ENCODE results near the gene ENTHD1.
"Not testable (repeated sequence)": the region's sequence is repeated elsewhere in the genome, so short reads cannot be mapped to it uniquely, and the experiment has no call there.

ENTHD1 gene

DNA sequence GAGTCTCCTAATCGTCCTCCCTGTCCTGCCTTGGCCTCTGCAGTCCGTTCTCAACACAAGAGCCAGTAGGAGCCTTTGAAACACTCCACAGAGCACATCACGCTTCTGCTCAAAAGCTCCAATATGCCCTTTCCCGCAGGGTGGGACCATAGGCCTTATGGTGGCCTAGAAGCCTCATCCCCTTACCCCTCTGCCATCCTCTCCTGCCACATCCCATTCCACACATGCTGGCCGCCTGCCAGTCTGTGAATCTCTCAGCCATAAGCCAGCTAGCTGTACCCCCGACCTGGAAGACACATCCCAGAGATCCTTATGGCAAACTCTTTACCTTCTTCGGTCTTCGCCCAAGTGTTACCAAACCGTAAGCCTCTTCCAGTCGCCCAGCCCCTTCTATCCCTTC lies 157.8 kb downstream of the ENTHD1 start:
- ATAC-seq = no peak
- H3K4me1 Mint-ChIP-seq = no peaks in the 10 kb centered on the region

DNA sequence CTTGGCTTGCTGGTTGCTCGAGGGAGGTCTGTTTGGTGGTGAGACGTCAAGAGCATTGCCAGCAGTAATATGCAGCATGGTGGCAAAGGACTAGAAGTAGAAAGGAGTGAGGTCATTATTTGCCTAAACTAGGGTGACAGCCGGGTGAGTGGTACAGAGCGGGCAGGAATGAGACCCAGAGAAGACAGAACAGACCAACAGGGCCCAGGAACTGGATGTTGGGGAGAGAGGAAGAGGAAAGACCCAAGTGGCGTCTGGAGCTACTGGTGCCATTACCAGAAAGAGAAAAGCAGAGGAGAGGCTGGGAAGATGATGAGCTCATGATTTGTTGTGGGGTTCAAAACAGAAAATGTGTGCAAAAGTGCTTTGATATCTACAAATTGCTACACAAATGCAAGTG lies 158.7 kb downstream of the ENTHD1 start:
- no peak for DNase-seq
- H3K4me1 Mint-ChIP-seq = no peaks in the 10 kb centered on the region
- ATAC-seq = no peak
- H3K27ac Mint-ChIP-seq = no peak overlapping the region
- H3K9me3 Mint-ChIP-seq = no peaks in the 10 kb centered on the region
- H3K36me3 Mint-ChIP-seq (ENCODE audit: low read depth) = no peaks in the 10 kb centered on the region
- H3K27me3 Mint-ChIP-seq = peaks cover 3% of the 10 kb centered on the region
- H3K4me3 Mint-ChIP-seq = no peak overlapping the region

More for the DNA sequence above, 157.8 kb downstream of the ENTHD1 start:
- Mint-ChIP-seq H3K9me3 (no peaks in the 10 kb centered on the region), H3K27me3 (peaks cover 3% of the 10 kb centered on the region), H3K36me3 (ENCODE audit: low read depth) (no peaks in the 10 kb centered on the region), H3K27ac (no peak overlapping the region), H3K4me3 (no peak overlapping the region)
- DNase-seq = no peak

DNA sequence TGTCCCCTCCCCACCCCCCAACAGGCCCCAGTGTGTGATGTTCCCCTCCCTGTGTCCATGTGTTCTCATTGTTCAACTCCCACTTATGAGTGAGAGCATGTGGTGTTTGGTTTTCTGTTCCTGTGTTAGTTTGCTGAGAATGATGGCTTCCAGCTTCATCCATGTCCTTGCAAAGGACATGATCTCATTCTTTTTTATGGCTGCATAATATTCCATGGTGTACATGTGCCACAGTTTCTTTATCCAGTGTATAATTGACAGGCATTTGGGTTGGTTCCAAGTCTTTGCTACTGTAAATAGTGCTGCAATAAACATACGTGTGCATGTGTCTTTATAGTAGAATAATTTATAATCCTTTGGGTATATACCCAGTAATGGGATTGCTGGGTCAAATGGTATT lies 159.5 kb downstream of the ENTHD1 start:
- DNase-seq; H3K27me3 Mint-ChIP-seq; H3K36me3 Mint-ChIP-seq (ENCODE audit: low read depth); H3K4me3 Mint-ChIP-seq; H3K4me1 Mint-ChIP-seq; H3K27ac Mint-ChIP-seq; ATAC-seq; H3K9me3 Mint-ChIP-seq: not testable (repeated sequence)

DNA sequence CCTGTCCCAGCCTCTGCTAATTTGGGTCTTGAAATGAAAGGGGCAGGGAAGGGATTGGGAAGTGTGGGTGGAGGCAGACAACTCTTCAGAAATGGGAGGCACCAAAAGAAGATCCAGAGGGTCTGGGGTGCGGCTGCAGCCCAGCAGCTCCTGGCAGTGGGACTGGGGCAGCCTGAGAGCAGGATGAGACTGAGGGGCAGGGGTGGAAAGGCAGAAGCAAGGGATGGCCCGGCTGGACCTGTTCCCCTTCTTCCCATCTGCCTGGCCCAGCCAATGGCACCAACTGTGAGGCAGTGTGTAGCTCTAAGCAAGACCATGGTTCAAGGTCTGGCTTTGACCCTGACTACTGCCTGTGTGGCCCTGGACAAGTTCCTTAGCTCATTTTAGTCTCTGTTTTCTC lies 160.4 kb downstream of the ENTHD1 start:
- Mint-ChIP-seq H3K27me3 (peaks cover 3% of the 10 kb centered on the region), H3K4me1 (no peaks in the 10 kb centered on the region), H3K36me3 (ENCODE audit: low read depth) (no peaks in the 10 kb centered on the region), H3K9me3 (no peaks in the 10 kb centered on the region), H3K27ac (no peak overlapping the region), H3K4me3 (no peak overlapping the region)
- no peak for ATAC-seq
- no peak for DNase-seq

DNA sequence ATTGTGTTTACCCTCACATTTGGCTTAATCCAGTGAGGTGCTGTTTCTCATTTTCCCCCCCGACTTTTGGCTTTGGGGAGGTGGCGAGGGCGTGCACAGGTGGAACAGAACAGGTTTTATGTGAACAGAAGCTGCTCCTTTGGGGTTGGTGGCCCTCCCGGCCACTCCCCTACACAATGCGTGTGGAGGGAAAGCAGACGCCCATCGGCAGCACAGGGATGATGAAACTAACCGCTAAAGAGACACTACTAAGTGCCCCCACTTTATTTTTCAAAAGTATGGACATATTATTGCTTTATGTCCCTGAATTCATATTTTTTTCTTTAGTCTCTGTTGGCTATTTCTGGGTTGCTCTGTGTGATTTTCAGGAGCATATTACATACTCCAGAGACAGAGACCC lies 160.9 kb downstream of the ENTHD1 start:
- Mint-ChIP-seq H3K27ac (no peak overlapping the region), H3K4me1 (no peaks in the 10 kb centered on the region), H3K4me3 (no peak overlapping the region), H3K27me3 (peaks cover 3% of the 10 kb centered on the region), H3K36me3 (ENCODE audit: low read depth) (no peaks in the 10 kb centered on the region), H3K9me3 (no peaks in the 10 kb centered on the region)
- DNase-seq (no peak), ATAC-seq (no peak)

DNA sequence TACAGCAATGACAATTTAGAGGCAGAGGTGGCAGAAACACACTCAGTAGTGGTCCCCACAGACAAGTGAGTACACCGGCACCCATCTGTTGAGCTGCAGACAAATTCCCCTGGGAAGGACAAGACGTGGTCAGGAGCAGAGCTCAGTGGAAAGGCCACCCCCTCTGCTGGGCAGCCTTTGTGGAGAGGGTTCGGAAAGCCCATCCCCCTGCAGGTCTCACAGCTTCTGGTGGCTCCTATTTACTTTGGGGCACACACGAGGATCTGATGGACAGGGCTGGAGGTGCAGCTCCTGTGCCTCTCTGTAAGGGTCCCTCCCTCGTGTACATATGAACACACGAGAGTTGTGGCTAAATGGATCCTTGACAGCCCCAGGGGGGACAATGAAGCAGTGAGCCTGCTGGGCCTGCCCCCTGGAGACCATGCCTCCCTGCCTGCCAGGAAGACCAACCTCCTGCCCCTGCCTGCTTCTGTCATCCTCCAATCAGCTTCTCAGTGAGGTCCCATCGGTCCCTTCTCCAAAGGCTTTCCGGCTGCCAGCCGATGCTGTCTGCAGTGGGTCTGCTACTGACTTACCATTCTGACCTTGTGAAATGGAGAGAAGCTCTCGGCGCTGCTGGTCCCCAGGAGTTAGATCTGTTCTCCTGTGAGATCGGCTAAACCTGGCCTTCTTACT lies 161.5 kb downstream of the ENTHD1 start:
- Mint-ChIP-seq H3K27ac (no peak overlapping the region), H3K4me3 (no peak overlapping the region), H3K9me3 (no peaks in the 10 kb centered on the region), H3K4me1 (no peaks in the 10 kb centered on the region), H3K36me3 (ENCODE audit: low read depth) (no peaks in the 10 kb centered on the region), H3K27me3 (peaks cover 2% of the 10 kb centered on the region)
- DNase-seq (no peak), ATAC-seq (no peak)

DNA sequence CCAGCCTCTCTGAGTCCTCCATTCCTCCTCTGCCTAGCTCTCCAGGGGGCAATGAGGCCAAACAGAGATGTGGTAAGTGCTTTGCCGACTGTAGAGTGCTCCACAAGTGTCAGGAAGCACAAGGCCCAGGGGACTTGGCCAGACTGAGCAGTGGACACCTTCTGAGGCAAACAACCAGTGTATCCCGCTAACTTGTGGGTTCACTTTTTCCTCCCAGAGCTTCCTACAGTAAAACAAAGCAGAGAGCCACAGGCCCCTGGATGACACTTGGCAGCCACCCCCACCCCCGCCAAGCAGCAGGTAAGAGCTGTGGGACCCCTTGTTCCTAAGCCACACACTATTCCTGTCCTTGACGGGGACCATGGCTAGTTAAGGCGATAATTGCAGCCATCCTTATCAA lies 162.1 kb downstream of the ENTHD1 start:
- ATAC-seq (no peak), DNase-seq (no peak)
- Mint-ChIP-seq H3K4me1 (no peaks in the 10 kb centered on the region), H3K4me3 (no peak overlapping the region), H3K27me3 (peaks cover 2% of the 10 kb centered on the region), H3K36me3 (ENCODE audit: low read depth) (no peaks in the 10 kb centered on the region), H3K27ac (no peak overlapping the region), H3K9me3 (no peaks in the 10 kb centered on the region)

DNA sequence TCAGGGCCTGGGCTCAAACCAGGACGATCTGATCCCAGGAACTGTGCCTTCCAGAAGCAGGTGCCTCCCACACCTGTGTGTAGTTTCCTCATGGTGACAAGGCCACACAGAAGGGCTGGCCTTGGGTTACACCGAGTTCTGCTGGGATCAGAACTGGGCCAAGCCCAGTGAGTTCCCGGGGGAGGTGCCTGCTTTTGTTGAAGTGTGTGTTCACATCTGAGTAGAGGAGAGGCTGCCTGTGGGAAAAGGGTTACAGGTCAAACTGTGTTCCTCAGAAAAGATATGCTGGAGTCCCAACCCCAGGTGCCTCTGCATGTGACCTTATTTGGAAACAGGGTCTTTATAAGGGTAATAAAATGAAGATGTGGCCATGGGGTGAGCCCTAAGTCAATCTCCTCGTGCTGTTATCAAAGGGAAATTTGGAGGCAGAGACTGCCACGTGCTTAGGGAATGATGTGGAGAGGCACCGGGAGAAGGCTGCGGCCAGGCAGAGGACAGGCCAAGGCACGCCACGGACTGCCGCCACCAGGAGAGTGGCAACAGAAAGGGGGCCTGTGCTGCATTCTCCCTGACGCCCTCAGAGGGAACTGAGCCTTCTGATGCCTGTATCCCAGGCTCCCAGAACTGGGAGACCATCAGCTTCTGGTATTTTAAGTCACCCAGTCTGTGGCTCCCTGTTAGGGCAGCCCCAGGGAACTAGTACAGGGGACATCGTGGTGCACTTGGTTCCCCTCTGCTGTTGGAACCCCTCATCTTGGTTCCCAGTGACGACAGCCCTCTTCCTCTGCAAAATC lies 164.2 kb downstream of the ENTHD1 start:
- DNase-seq (no peak), ATAC-seq (no peak)
- H3K9me3 Mint-ChIP-seq = no peaks in the 10 kb centered on the region
- H3K27ac Mint-ChIP-seq = no peak overlapping the region
- no peaks in the 10 kb centered on the region for H3K4me1 Mint-ChIP-seq
- no peak overlapping the region for H3K4me3 Mint-ChIP-seq
- H3K36me3 Mint-ChIP-seq (ENCODE audit: low read depth) = no peaks in the 10 kb centered on the region
- H3K27me3 Mint-ChIP-seq = peaks cover 3% of the 10 kb centered on the region

DNA sequence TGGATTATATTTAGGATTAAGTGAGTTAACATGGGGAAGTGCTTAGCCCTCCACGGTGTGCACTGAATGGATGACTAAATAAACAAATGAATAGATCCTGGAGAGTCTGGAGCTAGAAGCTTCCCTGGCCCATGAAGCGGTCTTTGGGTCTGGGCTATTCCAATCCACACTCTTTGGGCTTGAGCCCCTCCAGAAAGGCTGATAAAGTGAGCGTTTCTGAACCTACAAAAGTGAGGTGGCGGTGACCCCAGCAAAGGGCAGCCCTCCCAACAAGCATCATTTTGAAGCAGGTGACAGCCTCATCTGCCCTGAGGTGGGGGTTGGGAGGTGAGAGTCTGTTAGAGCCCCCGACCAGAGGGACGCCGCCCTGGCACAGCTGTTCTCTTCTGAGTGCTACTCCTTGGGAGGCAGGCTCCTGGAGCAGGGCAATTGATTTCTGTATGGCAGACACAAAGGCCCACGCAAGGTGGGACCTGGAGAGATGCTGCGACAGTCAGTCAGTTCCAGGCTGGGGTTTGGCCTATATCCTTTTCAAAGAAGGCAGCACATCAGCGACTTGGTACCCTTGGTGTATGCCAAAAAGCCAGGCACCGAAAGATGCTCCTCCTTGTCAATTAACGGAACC lies 165.2 kb downstream of the ENTHD1 start:
- ATAC-seq (no peak), DNase-seq (no peak)

DNA sequence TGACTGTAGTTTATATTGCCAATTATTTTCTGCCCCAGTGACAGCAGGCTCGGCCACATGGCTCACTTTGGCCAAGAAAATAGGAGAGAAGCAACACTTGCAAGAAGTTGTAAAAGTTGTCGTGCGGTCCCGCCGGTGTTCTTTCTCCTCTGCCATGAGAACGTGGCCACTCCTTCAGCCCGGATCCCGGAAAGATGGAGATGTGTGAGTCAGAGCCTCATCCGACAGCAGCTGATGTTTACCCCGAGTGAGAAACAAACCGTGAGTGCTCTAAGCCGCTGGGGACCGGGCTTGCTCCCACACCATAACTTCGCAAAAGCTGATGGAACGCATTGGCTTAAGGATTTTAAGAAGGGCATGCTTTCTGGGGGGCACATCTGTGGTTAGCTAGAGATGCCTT lies 166.0 kb downstream of the ENTHD1 start:
- Mint-ChIP-seq H3K27ac (no peak overlapping the region), H3K4me3 (no peak overlapping the region), H3K27me3 (peaks cover 5% of the 10 kb centered on the region), H3K36me3 (ENCODE audit: low read depth) (no peaks in the 10 kb centered on the region), H3K4me1 (peaks cover under 1% of the 10 kb centered on the region), H3K9me3 (no peaks in the 10 kb centered on the region)
- DNase-seq (no peak), ATAC-seq (no peak)

More for the DNA sequence above, 165.2 kb downstream of the ENTHD1 start:
- Mint-ChIP-seq H3K27ac (no peak overlapping the region), H3K36me3 (ENCODE audit: low read depth) (no peaks in the 10 kb centered on the region), H3K9me3 (no peaks in the 10 kb centered on the region), H3K4me1 (no peaks in the 10 kb centered on the region), H3K4me3 (no peak overlapping the region), H3K27me3 (peaks cover 3% of the 10 kb centered on the region)

DNA sequence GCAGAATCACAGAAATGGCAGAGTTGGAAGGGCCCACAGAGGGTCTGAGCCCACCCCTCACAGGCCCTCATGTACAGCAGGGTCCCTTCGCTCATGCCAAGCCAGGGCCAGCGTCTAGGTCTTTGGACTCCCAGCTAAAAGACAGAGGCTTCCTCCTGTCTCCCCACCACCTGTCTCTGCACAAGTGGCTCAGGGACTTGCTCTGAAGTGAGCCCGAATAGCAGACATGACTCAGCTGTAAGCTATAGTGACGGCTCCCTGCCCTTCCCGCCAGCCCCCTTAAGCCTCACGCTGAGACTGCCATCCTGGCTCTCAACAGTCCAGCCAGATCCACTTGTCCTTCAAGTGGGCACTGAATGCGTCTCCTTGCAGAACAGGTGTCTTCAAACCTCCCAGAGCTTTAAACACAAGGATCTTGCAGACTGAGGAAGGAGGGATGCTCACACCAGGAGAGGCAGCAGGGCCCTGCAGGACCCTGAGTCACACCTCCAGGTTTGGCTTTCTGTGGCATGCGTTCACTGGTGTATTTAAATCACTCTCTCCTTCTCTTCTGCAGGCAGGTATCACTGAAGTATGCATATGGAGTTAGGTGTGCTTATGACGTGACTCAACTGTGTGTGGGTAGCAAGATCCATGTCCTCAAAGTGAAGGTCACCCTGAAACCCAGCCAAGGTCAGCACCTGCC lies 168.1 kb downstream of the ENTHD1 start:
- ATAC-seq (no peak), DNase-seq (no peak)
- Mint-ChIP-seq H3K4me3 (no peak overlapping the region), H3K27me3 (peaks cover 5% of the 10 kb centered on the region), H3K36me3 (ENCODE audit: low read depth) (no peaks in the 10 kb centered on the region), H3K4me1 (peaks cover 2% of the 10 kb centered on the region), H3K27ac (no peak overlapping the region), H3K9me3 (peaks cover 4% of the 10 kb centered on the region)

DNA sequence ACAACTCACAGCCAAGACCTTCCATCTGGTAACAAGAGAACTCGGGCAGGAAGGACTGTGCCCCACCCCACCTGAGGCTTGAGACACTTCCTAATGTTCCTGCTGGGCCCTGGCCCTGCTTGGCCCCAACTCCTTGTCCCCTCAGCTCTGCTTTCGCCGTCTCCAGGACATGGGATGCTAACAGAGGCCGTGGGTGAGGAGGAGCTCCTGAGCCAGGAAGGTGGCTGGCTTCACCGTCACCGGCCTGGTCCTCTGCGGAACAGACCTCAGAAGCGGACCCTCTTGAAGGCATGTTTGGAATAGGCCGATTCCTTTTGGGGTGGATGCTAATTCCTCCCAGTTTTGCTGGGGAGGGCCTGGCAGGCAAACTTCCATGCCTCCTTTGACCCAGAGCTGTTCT lies 168.7 kb downstream of the ENTHD1 start:
- no peak for ATAC-seq
- Mint-ChIP-seq H3K4me3 (no peak overlapping the region), H3K4me1 (peaks cover 2% of the 10 kb centered on the region), H3K27me3 (peaks cover 5% of the 10 kb centered on the region), H3K9me3 (peaks cover 4% of the 10 kb centered on the region), H3K27ac (no peak overlapping the region), H3K36me3 (ENCODE audit: low read depth) (no peaks in the 10 kb centered on the region)
- DNase-seq = no peak

DNA sequence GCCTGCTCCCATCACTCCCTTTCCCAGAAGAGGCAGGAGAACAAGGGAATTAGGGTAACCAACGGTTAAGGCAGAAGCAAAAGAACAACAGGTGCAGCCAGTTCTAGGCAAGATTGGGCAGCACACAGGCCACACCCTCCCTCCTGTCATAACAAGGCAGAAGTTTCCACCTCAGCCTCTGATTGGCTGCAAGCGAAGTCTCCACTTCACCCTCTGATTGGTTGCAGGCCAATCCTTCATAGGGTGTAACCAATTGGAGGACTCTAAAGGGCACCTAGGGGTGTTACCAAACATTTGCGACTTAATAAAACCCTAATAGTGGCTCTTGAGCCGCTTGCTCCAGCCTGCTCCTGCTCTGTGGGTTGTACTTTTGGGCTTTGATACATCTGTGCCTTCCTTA lies 169.2 kb downstream of the ENTHD1 start:
- H3K36me3 Mint-ChIP-seq (ENCODE audit: low read depth) = no peaks in the 10 kb centered on the region
- H3K27ac Mint-ChIP-seq = no peak overlapping the region
- DNase-seq (no peak), ATAC-seq (no peak)
- peaks cover 2% of the 10 kb centered on the region for H3K4me1 Mint-ChIP-seq
- no peak overlapping the region for H3K4me3 Mint-ChIP-seq
- peaks cover 5% of the 10 kb centered on the region for H3K27me3 Mint-ChIP-seq
- H3K9me3 Mint-ChIP-seq = peaks cover 4% of the 10 kb centered on the region

DNA sequence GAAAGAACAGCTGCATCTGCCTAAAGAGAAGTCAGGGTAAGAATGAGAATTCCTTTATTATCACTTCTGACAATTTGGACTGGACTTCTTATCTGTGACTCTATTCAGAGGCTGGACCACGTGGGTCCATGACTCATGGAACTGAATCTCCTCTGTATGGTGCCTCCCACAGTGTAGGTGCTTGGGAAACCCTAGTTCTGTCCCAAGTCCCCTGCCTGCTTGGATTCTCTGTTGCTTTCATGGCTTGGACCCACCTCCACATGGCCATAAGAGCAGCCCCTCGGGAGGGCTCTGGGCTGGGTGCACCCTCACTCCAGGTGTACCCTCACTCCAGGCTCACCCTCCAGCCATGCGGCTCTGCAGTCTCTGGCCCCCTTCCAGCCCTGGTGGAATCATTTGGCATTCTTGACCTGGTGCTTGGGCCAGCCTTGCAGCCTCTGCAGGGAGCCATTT lies 169.6 kb downstream of the ENTHD1 start:
- ATAC-seq (no peak), DNase-seq (no peak)
- peaks cover 4% of the 10 kb centered on the region for H3K9me3 Mint-ChIP-seq
- no peak overlapping the region for H3K4me3 Mint-ChIP-seq
- H3K27me3 Mint-ChIP-seq = peaks cover 5% of the 10 kb centered on the region
- no peak overlapping the region for H3K27ac Mint-ChIP-seq
- H3K4me1 Mint-ChIP-seq = peaks cover 2% of the 10 kb centered on the region
- H3K36me3 Mint-ChIP-seq (ENCODE audit: low read depth) = no peaks in the 10 kb centered on the region
